ENCODE data around the gene CLGN.
A peak's percentile ranks its signal among the peaks of the same experiment; 100 is the strongest.

CLGN gene

GRCh38 chr4:140374130-140374477, 53.3 kb downstream of the CLGN start:
- DNase-seq: no peak

- peak; percentile 98 for DNase-seq
Measured at GRCh38 chr4:140373328-140374129, 53.9 kb downstream of the CLGN start, which contains the start of gene SCOC. SCOC (plus strand) TSS chr4:140373646; CDS start chr4:140379171, 5,525 bp downstream.

- no peak for DNase-seq
Measured at GRCh38 chr4:140372751-140373327, 54.6 kb downstream of the CLGN start.

GRCh38 chr4:140368686-140369085, 58.8 kb downstream of the CLGN start:
- no peak for DNase-seq

GRCh38 chr4:140367738-140368137, 59.7 kb downstream of the CLGN start:
- no peak for DNase-seq

GRCh38 chr4:140363558-140363957, 63.9 kb downstream of the CLGN start:
- peak; percentile 78 for DNase-seq

GRCh38 chr4:140363051-140363450, 64.4 kb downstream of the CLGN start:
- DNase-seq: no peak

GRCh38 chr4:140361099-140361498, 66.3 kb downstream of the CLGN start:
- no peak for DNase-seq

- DNase-seq: peak; percentile 91
Measured at GRCh38 chr4:140359562-140360427, 67.7 kb downstream of the CLGN start.

- no peak for DNase-seq
Measured at GRCh38 chr4:140358281-140358680, 69.2 kb downstream of the CLGN start.

- no peak for DNase-seq
Measured at GRCh38 chr4:140357868-140358267, 69.6 kb downstream of the CLGN start.

GRCh38 chr4:140355288-140355687, 72.2 kb downstream of the CLGN start:
- DNase-seq: no peak

- no peak for DNase-seq
Measured at GRCh38 chr4:140353786-140354185, 73.7 kb downstream of the CLGN start.

- peak; percentile 48 for DNase-seq
Measured at GRCh38 chr4:140351093-140352075, 76.1 kb downstream of the CLGN start.

GRCh38 chr4:140349816-140350215, 77.6 kb downstream of the CLGN start:
- DNase-seq: no peak

GRCh38 chr4:140346136-140346535, 81.3 kb downstream of the CLGN start:
- DNase-seq: no peak

- DNase-seq: no peak
Measured at GRCh38 chr4:140344621-140345020, 82.8 kb downstream of the CLGN start.

- DNase-seq: no peak
Measured at GRCh38 chr4:140344101-140344500, 83.3 kb downstream of the CLGN start.

- DNase-seq: no peak
Measured at GRCh38 chr4:140343303-140343702, 84.1 kb downstream of the CLGN start.

GRCh38 chr4:140342620-140343019, 84.8 kb downstream of the CLGN start:
- no peak for DNase-seq

Measured in NCI-H1436 (cell line).